PC-9 (cell line): ENCODE results near the gene C1orf185. TPM values are rescaled to one million over a fixed set of nuclear protein-coding genes. Genes with fewer than 3 reads are reported as not detected.

Source experiments
- BruUV-seq: library from RNA; stranded (reverse); fragments of 400-500 nt; replicated peaks from 2 replicates; lab custom pipeline; 2021; lab: Mats Ljungman, UMichigan
- CTCF ChIA-PET: fragments of 300-600 bp; sonication (Branson Sonifier 250); formaldehyde crosslinking; loops from one replicate; lab custom pipeline; 2022; ENCODE audit warnings: antibody characterized with exemption; lab: Charles Lee
- POLR2A ChIA-PET: fragments of 300-600 bp; sonication (Branson Sonifier 250); formaldehyde crosslinking; loops from one replicate; lab custom pipeline; 2022; ENCODE audit warnings: antibody characterized with exemption; ENCODE audit not compliant: unreplicated experiment; lab: Charles Lee
- DNase-seq, 2 experiments: peaks; one replicate each; pipeline versions ENCODE4 v3.0.0 to v3.0.0-alpha.2; 2015 to 2022; ENCODE audit warnings: mixed read lengths in 1 of 2
- H2AFZ ChIP-seq: fragments of 200-600 bp; sonication (generic); 2 replicates; pipeline ENCODE4 v1.8.1; 2017; ENCODE audit warnings: antibody characterized with exemption
- H3F3A ChIP-seq: fragments of 200-600 bp; sonication (generic); 2 replicates; pipeline ENCODE4 v1.8.1; 2017; ENCODE audit warnings: antibody characterized with exemption, mild to moderate bottlenecking, low read depth; ENCODE audit not compliant: insufficient read depth
- H3K27ac ChIP-seq: fragments of 200-600 bp; sonication (generic); 2 replicates; pipeline ENCODE4 v1.6.1; 2016; ENCODE audit warnings: mixed run types
- H3K27me3 ChIP-seq: fragments of 200-600 bp; sonication (generic); 2 replicates; pipeline ENCODE4 v1.6.1; 2016; ENCODE audit warnings: low read depth, mixed run types; ENCODE audit not compliant: insufficient read depth
- H3K36me3 ChIP-seq: fragments of 200-600 bp; sonication (generic); 2 replicates; pipeline ENCODE4 v1.6.1; 2016; ENCODE audit warnings: low read depth, mixed run types
- H3K4me1 ChIP-seq: fragments of 200-600 bp; sonication (generic); replicated peaks from 2 replicates; pipeline ENCODE4 v1.6.1; 2016; ENCODE audit warnings: mixed run types; ENCODE audit not compliant: insufficient read depth
- H3K4me2 ChIP-seq: fragments of 200-600 bp; sonication (generic); 2 replicates; pipeline ENCODE4 v1.6.1; 2017; ENCODE audit warnings: mixed run types
- H3K4me3 ChIP-seq: fragments of 200-600 bp; sonication (generic); 2 replicates; pipeline ENCODE4 v1.6.1; 2016; ENCODE audit warnings: mixed run types
- H3K79me2 ChIP-seq: fragments of 200-600 bp; sonication (generic); 2 replicates; pipeline ENCODE4 v1.6.1; 2017; ENCODE audit warnings: low read depth, mixed run types
- H3K9me2 ChIP-seq: fragments of 200-600 bp; sonication (generic); 2 replicates; pipeline ENCODE4 v1.8.1; 2017; ENCODE audit warnings: mild to moderate bottlenecking; ENCODE audit not compliant: insufficient read depth
- H3K9me3 ChIP-seq: fragments of 200-600 bp; sonication (generic); 2 replicates; pipeline ENCODE4 v1.8.1; 2016; ENCODE audit warnings: low read depth; ENCODE audit not compliant: insufficient read depth
- H4K20me1 ChIP-seq: fragments of 200-600 bp; sonication (generic); 2 replicates; pipeline ENCODE4 v1.8.1; 2017; ENCODE audit not compliant: insufficient read depth
- EZH2 ChIP-seq: fragments of 200-600 bp; sonication (generic); IDR thresholded peaks from 2 replicates; pipeline ENCODE4 v1.8.0; 2017; ENCODE audit warnings: antibody characterized with exemption, low read depth
- intact Hi-C: fragments of 100-400 bp; cut with micrococcal nuclease; formaldehyde crosslinking; loops from one replicate; pipeline ENCODE4 v1.10.0; 2022; ENCODE audit not compliant: unreplicated experiment
- total RNA-seq: library from RNA; stranded (reverse); gene quantifications from 2 replicates; pipeline ENCODE4 v1.2.3, GENCODE V29; 2021
- TF ChIP-seq, protein P1 (sequence below): fragments of 200-600 bp; sonication (generic); conservative IDR thresholded peaks from 2 replicates; pipeline ENCODE4 v1.6.1; 2017; ENCODE audit warnings: mixed run types, antibody characterized with exemption, mild to moderate bottlenecking, moderate library complexity

C1orf185 gene
- total RNA-seq, 1 experiment from 2014 or later = not detected

DNA sequence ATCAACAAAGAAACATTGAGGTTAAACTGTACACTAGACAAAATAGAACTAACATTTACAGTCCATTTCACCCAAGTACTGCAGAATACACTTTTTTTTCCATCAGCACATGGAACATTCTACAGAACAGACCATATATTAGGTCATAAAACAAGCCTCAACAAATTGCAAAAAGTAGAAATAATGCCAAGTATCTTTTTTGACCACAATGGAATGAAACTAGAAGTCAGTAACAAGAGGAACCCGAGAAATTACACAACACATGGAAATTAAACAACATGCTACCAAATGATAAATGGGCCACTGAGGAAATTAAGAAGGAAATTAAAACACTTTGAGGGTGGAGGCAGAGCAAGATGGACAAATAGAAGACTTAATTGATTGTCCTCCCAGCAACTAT lies 8.4 kb upstream of the C1orf185 start:
- POLR2A ChIA-PET = no interaction called here

DNA sequence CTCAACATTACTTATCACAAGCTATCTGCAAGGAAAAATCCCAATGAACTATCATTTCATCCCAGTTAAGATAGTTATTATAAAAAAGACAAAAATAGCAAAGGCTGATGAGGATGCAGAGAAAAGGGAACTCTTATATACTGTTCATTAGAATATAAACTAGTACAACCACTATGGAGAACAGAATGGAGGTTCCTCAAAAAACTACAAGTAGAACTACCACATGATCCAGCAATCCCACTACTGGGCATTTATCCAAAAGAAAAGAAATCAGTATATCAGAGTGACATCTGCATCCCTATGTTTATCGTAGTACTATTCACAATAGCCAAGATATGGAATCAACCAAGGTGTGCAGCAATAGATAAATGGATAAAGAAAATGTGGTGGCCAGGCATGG lies 4.9 kb upstream of the C1orf185 start:
- Histone ChIP-seq H3K9me3 (no peaks in the 10 kb centered on the region), H3K4me3 (no peak overlapping the region), H3K27me3 (no peaks in the 10 kb centered on the region), H3K79me2 (no peaks in the 10 kb centered on the region), H4K20me1 (no peaks in the 10 kb centered on the region), H3K4me1 (no peaks in the 10 kb centered on the region), H3F3A (no peaks in the 10 kb centered on the region), H3K9me2 (no peaks in the 10 kb centered on the region), H3K36me3 (no peaks in the 10 kb centered on the region), H2AFZ (no peak overlapping the region), H3K27ac (no peak overlapping the region), H3K4me2 (no peak overlapping the region)
- DNase-seq = no peak
- no peak for TF ChIP-seq EZH2
- TF ChIP-seq, protein P1, sequence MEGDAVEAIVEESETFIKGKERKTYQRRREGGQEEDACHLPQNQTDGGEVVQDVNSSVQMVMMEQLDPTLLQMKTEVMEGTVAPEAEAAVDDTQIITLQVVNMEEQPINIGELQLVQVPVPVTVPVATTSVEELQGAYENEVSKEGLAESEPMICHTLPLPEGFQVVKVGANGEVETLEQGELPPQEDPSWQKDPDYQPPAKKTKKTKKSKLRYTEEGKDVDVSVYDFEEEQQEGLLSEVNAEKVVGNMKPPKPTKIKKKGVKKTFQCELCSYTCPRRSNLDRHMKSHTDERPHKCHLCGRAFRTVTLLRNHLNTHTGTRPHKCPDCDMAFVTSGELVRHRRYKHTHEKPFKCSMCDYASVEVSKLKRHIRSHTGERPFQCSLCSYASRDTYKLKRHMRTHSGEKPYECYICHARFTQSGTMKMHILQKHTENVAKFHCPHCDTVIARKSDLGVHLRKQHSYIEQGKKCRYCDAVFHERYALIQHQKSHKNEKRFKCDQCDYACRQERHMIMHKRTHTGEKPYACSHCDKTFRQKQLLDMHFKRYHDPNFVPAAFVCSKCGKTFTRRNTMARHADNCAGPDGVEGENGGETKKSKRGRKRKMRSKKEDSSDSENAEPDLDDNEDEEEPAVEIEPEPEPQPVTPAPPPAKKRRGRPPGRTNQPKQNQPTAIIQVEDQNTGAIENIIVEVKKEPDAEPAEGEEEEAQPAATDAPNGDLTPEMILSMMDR = no peak
- POLR2A ChIA-PET = no interaction called here
- intact Hi-C loops = no loop called here
- no TSS peak for BruUV-seq
- CTCF ChIA-PET = no interaction called here

More for the DNA sequence above, 8.4 kb upstream of the C1orf185 start:
- H3F3A ChIP-seq = no peaks in the 10 kb centered on the region; the same call in 1 of the 2 replicates
- H3K4me2 ChIP-seq = no peak overlapping the region
- H3K27ac ChIP-seq = no peak overlapping the region
- intact Hi-C loops = no loop called here
- H3K27me3 ChIP-seq = no peaks in the 10 kb centered on the region
- H3K36me3 ChIP-seq = no peaks in the 10 kb centered on the region
- H3K9me3 ChIP-seq = no peaks in the 10 kb centered on the region; the same call in 1 of the 2 replicates
- H2AFZ ChIP-seq = no peak overlapping the region
- no peak for DNase-seq
- H3K9me2 ChIP-seq = no peaks in the 10 kb centered on the region
- no peak for TF ChIP-seq EZH2
- TF ChIP-seq, protein P1 = no peak
- no peaks in the 10 kb centered on the region for H3K79me2 ChIP-seq
- H3K4me1 ChIP-seq = no peaks in the 10 kb centered on the region
- H4K20me1 ChIP-seq = no peaks in the 10 kb centered on the region
- no peak overlapping the region for H3K4me3 ChIP-seq
- CTCF ChIA-PET = no interaction called here
- BruUV-seq = no TSS peak

DNA sequence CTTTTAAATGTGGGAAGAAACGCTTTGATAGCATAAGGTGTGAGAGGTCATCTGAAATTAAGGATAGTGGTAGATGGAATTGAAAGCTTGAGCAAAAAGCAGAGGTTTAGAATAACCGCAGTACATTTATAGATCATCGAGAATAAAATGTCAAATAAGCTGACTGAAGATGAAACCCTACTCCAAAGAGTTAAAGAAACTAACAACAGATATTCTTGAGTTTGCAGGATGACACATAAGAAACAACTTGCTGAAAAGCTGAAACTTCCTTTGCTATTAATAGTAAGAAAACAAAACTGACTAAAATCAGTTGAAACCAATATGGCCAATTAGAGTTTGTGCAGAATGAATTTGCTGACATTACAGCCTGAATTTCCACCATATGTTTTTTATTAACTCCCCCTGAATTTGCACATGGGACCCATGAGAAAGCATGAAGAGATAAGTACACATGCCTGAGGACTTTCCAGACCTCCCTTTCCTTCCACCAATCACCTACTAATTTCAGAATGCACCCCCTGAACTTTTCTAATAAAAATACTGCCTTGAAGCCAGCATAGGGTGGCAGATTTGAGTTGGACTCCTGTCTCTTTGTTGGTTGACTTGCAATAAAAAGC lies 1.7 kb upstream of the C1orf185 start:
- Histone ChIP-seq H3K36me3 (no peaks in the 10 kb centered on the region), H3K4me2 (no peak overlapping the region), H3K4me3 (no peak overlapping the region), H3K27ac (no peak overlapping the region), H2AFZ (no peak overlapping the region), H4K20me1 (no peaks in the 10 kb centered on the region), H3F3A (no peaks in the 10 kb centered on the region), H3K4me1 (no peaks in the 10 kb centered on the region), H3K9me3 (no peaks in the 10 kb centered on the region), H3K27me3 (no peaks in the 10 kb centered on the region), H3K79me2 (no peaks in the 10 kb centered on the region), H3K9me2 (no peaks in the 10 kb centered on the region)
- BruUV-seq = no TSS peak
- CTCF ChIA-PET = no interaction called here
- intact Hi-C loops = no loop called here
- no peak for DNase-seq
- POLR2A ChIA-PET = interaction anchor here (0.6 kb wide), 1 partner anchor 97 kb away, joined by 4 read pairs; no protein-coding TSS in a partner anchor
- TF ChIP-seq, protein P1 = no peak
- TF ChIP-seq EZH2 = no peak
